Transverse colon (tissue), 4 donors: Measurements from ENCODE around the gene GTF3C5. TPM values are rescaled to one million over a fixed set of nuclear protein-coding genes. Genes with fewer than 3 reads are reported as not detected.
"Not testable (repeated sequence)": the region's sequence is repeated elsewhere in the genome, so short reads cannot be mapped to it uniquely, and the experiment has no call there.

Source experiments
- DNase-seq: peaks from one replicate; pipeline ENCODE4 v3.0.0-alpha.2; 2019
- H3K27ac ChIP-seq, 4 donors: fragments of 200-600 bp; sonication (generic); 2 replicates each; pipeline ENCODE4 v1.5.1; 2016 to 2018; ENCODE audit warnings: inconsistent platforms in 4 of 4
- H3K27me3 ChIP-seq: fragments of 200-600 bp; sonication (generic); 2 replicates; pipeline ENCODE4 v1.5.1; 2017; ENCODE audit warnings: inconsistent platforms
- H3K36me3 ChIP-seq, 4 donors: fragments of 200-600 bp; sonication (generic); 2 replicates each; pipeline ENCODE4 v1.5.1; 2017 to 2019; ENCODE audit warnings: inconsistent platforms in 4 of 4
- H3K4me1 ChIP-seq, 4 donors: fragments of 200-600 bp; sonication (generic); 2 replicates each; pipeline ENCODE4 v1.5.1; 2017 to 2020; ENCODE audit warnings: inconsistent platforms in 4 of 4
- H3K4me3 ChIP-seq, 4 donors: fragments of 200-600 bp; sonication (generic); 1 replicate in 1 of 4; 2 replicates in 3 of 4; pipeline versions ENCODE4 v1.5.1 to v1.6.1; 2017 to 2019; ENCODE audit warnings: inconsistent platforms in 4 of 4
- H3K9me3 ChIP-seq, 2 donors: fragments of 200-600 bp; sonication (generic); 2 replicates each; pipeline ENCODE4 v1.5.1; 2017 to 2019; ENCODE audit warnings: inconsistent platforms in 2 of 2
- CTCF ChIP-seq, 5 experiments: fragments of 200-600 bp in 3 of 5; fragments of 450-650 bp in 2 of 5; sonication (generic) in 3 of 5; IDR thresholded peaks; 1 replicate in 2 of 5; 2 replicates in 3 of 5; pipeline ENCODE4 v1.5.1; 2016 to 2017; ENCODE audit warnings: antibody characterized with exemption in 5 of 5, inconsistent platforms in 3 of 5, mild to moderate bottlenecking in 2 of 5, moderate library complexity in 1 of 5
- EP300 ChIP-seq: sonication (generic); formaldehyde crosslinking; IDR thresholded peaks from one replicate; pipeline ENCODE4 v1.6.1; 2017; ENCODE audit warnings: antibody characterized with exemption, low read depth
- POLR2A ChIP-seq: fragments of 450-650 bp; IDR thresholded peaks from one replicate; pipeline ENCODE4 v1.6.1; 2016; ENCODE audit warnings: antibody characterized with exemption, mild to moderate bottlenecking, moderate library complexity
- POLR2AphosphoS5 ChIP-seq, 3 donors: sonication (generic); formaldehyde crosslinking; IDR thresholded peaks; one replicate each; pipeline ENCODE4 v1.6.1; 2016; ENCODE audit warnings: antibody characterized with exemption in 3 of 3
- WGBS, 2 donors: methylation state at CpG; one replicate each; pipeline ENCODE4 v1.1.5; 2018; ENCODE audit warnings: low coverage in 1 of 2; 5-methylcytosine and 5-hydroxymethylcytosine counted together
- in situ Hi-C, 4 donors: fragments of 200-750 bp; cut with MboI; loops; one replicate each; pipeline versions ENCODE4 v1.15.0 to v1.15.1; 2017; ENCODE audit warnings: low sequenced_read_pairs in 3 of 4, low pct_ligation_motif_present in 1 of 4, low pct_unique_long_range_greater_than_20kb in 1 of 4
- intact Hi-C: fragments of 100-400 bp; cut with DNase I; formaldehyde crosslinking; loops from one replicate; pipeline ENCODE4 v1.15.1; 2023; ENCODE audit warnings: low total_unique reads
- total RNA-seq, 4 donors: library from RNA; depleted of rRNA; stranded (reverse); fragments of >200 nt; gene quantifications; one replicate each; pipeline ENCODE4 v1.1.0, GENCODE V29; 2016

Gene GTF3C5
- total RNA-seq, 4 donors from 2014 or later = 44.5 to 56.9 (median 50.2) TPM

GRCh38 chr9:133035669-133036068, 4.9 kb downstream of the GTF3C5 start:
- TF ChIP-seq POLR2A (no peak), POLR2AphosphoS5 (IDR thresholded peaks at IDR 0.05) (no peak), EP300 (no peak), CTCF (IDR thresholded peaks at IDR 0.05) (no peak)
- H3K27me3 ChIP-seq = no peaks in the 10 kb centered on the region
- H3K36me3 ChIP-seq = no peaks in the 10 kb centered on the region
- WGBS, 2 donors = 72 to 89% methylated on average over 2 to 6 of the region's 6 CpGs
- H3K4me1 ChIP-seq = peaks cover 12 to 20% (median 15%) of the 10 kb centered on the region in 4 donors
- no peak for DNase-seq
- intact Hi-C loops = no loop called here
- no peak overlapping the region for H3K27ac ChIP-seq
- H3K4me3 ChIP-seq = no peak overlapping the region
- no peaks in the 10 kb centered on the region for H3K9me3 ChIP-seq
- in situ Hi-C loops = loop anchor here in 2 of 4 donors (10.0 to 25.0 kb wide), 2 partner anchors 139 to 302 kb away; partner anchors contain the start of genes MED22 (in 1 of the 2), RPL7A (in 1 of the 2) and SURF6 (in 1 of the 2)

GRCh38 chr9:133037775-133038515, 7.1 kb downstream of the GTF3C5 start:
- no peak for DNase-seq
- no peak for TF ChIP-seq POLR2AphosphoS5 (IDR thresholded peaks at IDR 0.05)
- TF ChIP-seq POLR2A = no peak
- no peak for TF ChIP-seq CTCF (IDR thresholded peaks at IDR 0.05)
- TF ChIP-seq EP300 = no peak
- Histone ChIP-seq H3K27me3 (no peaks in the 10 kb centered on the region), H3K27ac (no peak overlapping the region), H3K4me3 (no peak overlapping the region), H3K36me3 (peaks cover 0 to 5% (median 0%) of the 10 kb centered on the region in 4 donors), H3K4me1 (peaks cover 0 to 2% (median 0%) of the 10 kb centered on the region in 4 donors), H3K9me3 (no peaks in the 10 kb centered on the region)
- in situ Hi-C loops = loop anchor here in 2 of 4 donors (10.0 to 25.0 kb wide), 2 partner anchors 137 to 299 kb away; partner anchors contain the start of genes MED22 (in 1 of the 2), RPL7A (in 1 of the 2) and SURF6 (in 1 of the 2)
- 90 to 96% methylated on average over 4 to 25 of the region's 25 CpGs for WGBS, 2 donors
- intact Hi-C loops = no loop called here

- WGBS, 2 donors = 87 to 100% methylated on average over 2 to 12 of the region's 12 CpGs
- H3K4me1 ChIP-seq, H3K9me3 ChIP-seq, H3K27me3 ChIP-seq, H3K27ac ChIP-seq, H3K4me3 ChIP-seq: not testable (repeated sequence)
- DNase-seq = peak; percentile 52
- in situ Hi-C loops = loop anchor here in 1 of 4 donors (25.0 kb wide), 1 partner anchor 296 kb away; the partner anchor contains the start of genes MED22, RPL7A and SURF6
- peaks cover 0 to 17% (median 3%) of the 10 kb centered on the region in 4 donors for H3K36me3 ChIP-seq
- intact Hi-C loops = loop anchor here (10.0 kb wide), 1 partner anchor 104 kb away; no protein-coding TSS in a partner anchor
- TF ChIP-seq CTCF (IDR thresholded peaks at IDR 0.05) = peak; percentile 43 to 59 (median 52)
Measured at GRCh38 chr9:133040892-133041479, 10.2 kb downstream of the GTF3C5 start.

- H3K36me3 ChIP-seq = peaks cover 0 to 26% (median 6%) of the 10 kb centered on the region in 4 donors
- intact Hi-C loops = loop anchor here (10.0 kb wide), 1 partner anchor 103 kb away; no protein-coding TSS in a partner anchor
Measured at GRCh38 chr9:133041958-133042357, 11.2 kb downstream of the GTF3C5 start.

More at GRCh38 chr9:133041958-133042357, 11.2 kb downstream of the GTF3C5 start:
- Histone ChIP-seq H3K4me1 (no peaks in the 10 kb centered on the region), H3K27ac (no peak overlapping the region), H3K9me3 (no peaks in the 10 kb centered on the region), H3K4me3 (no peak overlapping the region), H3K27me3 (no peaks in the 10 kb centered on the region)
- 95 to 100% methylated on average over 1 to 9 of the region's 9 CpGs for WGBS, 2 donors
- in situ Hi-C loops = loop anchor here in 1 of 4 donors (25.0 kb wide), 1 partner anchor 295 kb away; the partner anchor contains the start of genes MED22, RPL7A and SURF6
- TF ChIP-seq POLR2AphosphoS5 (IDR thresholded peaks at IDR 0.05) (no peak), CTCF (IDR thresholded peaks at IDR 0.05) (no peak), EP300 (no peak), POLR2A (no peak)
- DNase-seq = no peak
